ENCODE results near the gene TMEM198.

The TMEM198 gene, protein sequence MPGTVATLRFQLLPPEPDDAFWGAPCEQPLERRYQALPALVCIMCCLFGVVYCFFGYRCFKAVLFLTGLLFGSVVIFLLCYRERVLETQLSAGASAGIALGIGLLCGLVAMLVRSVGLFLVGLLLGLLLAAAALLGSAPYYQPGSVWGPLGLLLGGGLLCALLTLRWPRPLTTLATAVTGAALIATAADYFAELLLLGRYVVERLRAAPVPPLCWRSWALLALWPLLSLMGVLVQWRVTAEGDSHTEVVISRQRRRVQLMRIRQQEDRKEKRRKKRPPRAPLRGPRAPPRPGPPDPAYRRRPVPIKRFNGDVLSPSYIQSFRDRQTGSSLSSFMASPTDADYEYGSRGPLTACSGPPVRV

GRCh38 chr2:219543596-219544358, at the start of gene TMEM198, which contains the start of gene CHPF:
Gene TMEM198, plus strand, starts transcription at chr2:219544028. Its CDS starts 700 bp downstream, at chr2:219544728.
Gene CHPF, minus strand, starts transcription at chr2:219543809. Its CDS starts 271 bp downstream, at chr2:219543538.
- in situ Hi-C loops (cut with MboI; ENCODE audit: low sequenced_read_pairs), result loop anchor here (10.0 kb wide), 1 partner anchor 101 kb away; no protein-coding TSS in a partner anchor

DNA sequence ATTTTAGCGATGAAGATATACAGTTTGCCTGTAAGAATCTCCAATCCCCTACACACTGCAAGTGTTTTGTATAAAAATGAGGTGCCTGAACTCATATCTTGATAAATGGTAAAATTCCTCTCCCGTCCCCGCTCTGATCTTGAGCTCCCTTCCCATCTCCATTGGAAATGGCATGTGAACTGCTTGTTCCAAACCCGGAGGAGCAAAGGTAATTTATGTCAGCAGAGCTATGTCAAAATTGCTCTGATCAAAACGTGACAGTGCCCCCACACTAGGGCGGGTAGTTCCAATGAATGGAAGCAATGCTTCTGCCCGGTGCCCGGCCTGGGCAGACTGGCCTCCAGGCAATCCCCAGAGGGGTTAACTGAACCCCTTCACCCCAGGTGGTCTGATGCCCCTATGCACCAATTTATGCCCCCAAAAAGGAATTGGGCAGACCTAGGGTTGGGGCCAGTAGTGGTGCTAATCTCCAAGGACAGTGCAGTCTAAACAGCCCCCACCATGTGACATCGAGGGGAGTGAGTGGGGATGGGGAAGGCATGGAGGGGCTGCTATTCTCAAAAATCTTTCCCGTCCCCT, 48.8 kb upstream of the TMEM198 start:
- in situ Hi-C loops (cut with MboI; ENCODE audit: low sequenced_read_pairs), result no loop called here

DNA sequence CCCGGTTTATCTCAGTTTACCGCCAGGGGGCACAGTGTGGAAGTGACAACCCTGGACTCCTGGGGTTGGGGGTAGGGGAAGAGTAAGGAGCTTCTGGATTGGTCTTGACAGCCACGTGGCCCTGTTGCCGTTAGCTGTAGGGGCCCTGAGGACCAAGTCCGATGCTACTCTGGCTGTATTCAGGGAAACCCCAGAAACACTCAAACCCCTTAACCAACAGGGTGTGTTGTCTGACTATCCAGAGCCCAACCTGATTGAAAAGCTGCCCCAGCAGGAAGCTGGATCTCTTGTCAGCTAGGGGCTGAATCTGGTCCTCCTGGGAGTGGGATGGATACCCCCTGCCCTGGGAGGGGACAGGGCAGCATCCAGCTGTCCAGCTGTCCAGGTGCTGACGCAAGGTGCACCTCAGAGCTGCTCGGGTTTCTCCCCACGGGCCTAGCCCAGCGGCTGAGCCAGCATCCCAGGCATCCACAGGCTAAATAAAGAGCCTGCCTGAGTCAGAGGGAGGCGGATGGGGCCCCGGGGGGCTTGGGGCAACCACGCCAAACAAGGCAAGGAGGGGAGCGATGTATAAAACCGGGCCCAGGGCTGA, 48.2 kb upstream of the TMEM198 start:
- in situ Hi-C loops (cut with MboI; ENCODE audit: low sequenced_read_pairs), result no loop called here

GRCh38 chr2:219496247-219496824, 47.5 kb upstream of the TMEM198 start:
- in situ Hi-C loops (cut with MboI; ENCODE audit: low sequenced_read_pairs), result no loop called here

- in situ Hi-C loops (cut with MboI; ENCODE audit: low sequenced_read_pairs), result no loop called here
Observed at GRCh38 chr2:219496825-219497494, 46.9 kb upstream of the TMEM198 start.

- in situ Hi-C loops (cut with MboI; ENCODE audit: low sequenced_read_pairs), result no loop called here
Observed at GRCh38 chr2:219497495-219498279, 46.1 kb upstream of the TMEM198 start.

- in situ Hi-C loops (cut with MboI; ENCODE audit: low sequenced_read_pairs), result no loop called here
Observed at GRCh38 chr2:219498280-219499057, 45.4 kb upstream of the TMEM198 start, which contains the start of gene GMPPA. Gene GMPPA, plus strand, starts transcription at chr2:219498891. Its CDS starts 1,085 bp downstream, at chr2:219499976.

GRCh38 chr2:219499058-219499307, 44.8 kb upstream of the TMEM198 start:
- in situ Hi-C loops (cut with MboI; ENCODE audit: low sequenced_read_pairs), result no loop called here

- in situ Hi-C loops (cut with MboI; ENCODE audit: low sequenced_read_pairs), result no loop called here
Observed at GRCh38 chr2:219499555-219499954, 44.3 kb upstream of the TMEM198 start.

- in situ Hi-C loops (cut with MboI; ENCODE audit: low sequenced_read_pairs), result no loop called here
Observed at GRCh38 chr2:219500135-219500534, 43.7 kb upstream of the TMEM198 start.

DNA sequence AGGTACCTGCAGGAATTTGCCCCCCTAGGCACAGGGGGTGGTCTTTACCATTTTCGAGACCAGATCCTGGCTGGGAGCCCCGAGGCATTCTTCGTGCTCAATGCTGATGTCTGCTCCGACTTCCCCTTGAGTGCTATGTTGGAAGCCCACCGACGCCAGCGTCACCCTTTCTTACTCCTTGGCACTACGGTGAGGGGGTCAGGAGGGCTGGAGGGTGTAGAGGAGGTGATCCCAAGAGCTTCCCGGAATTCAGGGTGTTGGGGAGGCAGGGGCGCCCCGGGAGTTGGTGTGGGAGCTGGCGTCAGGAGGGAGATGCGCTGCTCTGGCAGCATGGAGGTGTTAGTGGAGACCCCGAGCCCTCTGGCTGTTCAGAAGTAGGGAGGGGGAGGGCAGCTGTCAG, 42.0 kb upstream of the TMEM198 start:
- in situ Hi-C loops (cut with MboI; ENCODE audit: low sequenced_read_pairs), result no loop called here

- in situ Hi-C loops (cut with MboI; ENCODE audit: low sequenced_read_pairs), result no loop called here
Observed at GRCh38 chr2:219502618-219503017, 41.2 kb upstream of the TMEM198 start.

- in situ Hi-C loops (cut with MboI; ENCODE audit: low sequenced_read_pairs), result no loop called here
Observed at GRCh38 chr2:219505585-219505984, 38.2 kb upstream of the TMEM198 start.

DNA sequence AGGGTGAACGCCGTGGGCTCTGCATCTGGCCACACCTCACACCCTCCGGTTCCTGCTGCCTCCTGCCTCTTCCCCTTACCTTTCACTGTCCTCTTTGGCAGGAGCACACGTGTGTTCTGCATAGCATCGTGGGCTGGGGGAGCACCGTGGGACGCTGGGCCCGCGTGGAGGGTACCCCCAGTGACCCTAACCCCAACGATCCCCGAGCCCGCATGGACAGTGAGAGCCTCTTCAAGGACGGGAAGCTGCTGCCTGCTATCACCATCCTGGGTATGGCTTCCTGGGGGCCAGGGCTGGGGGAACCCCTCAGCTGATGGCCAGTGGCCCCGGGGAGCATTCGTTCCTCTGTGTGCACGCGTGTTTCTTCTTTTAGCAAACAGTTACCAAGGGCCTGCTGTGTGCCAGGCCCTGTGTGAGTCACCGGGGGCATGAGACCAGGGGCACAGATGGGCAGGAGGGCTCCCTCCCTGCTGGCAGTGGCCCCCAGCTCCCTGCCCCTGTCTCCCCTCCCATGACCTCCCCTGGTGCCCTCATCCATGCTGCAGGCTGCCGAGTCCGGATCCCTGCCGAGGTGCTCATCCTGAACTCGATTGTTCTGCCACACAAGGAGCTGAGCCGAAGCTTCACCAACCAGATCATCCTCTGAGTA, 37.6 kb upstream of the TMEM198 start:
- in situ Hi-C loops (cut with MboI; ENCODE audit: low sequenced_read_pairs), result no loop called here

GRCh38 chr2:219506802-219507526, 36.9 kb upstream of the TMEM198 start:
- in situ Hi-C loops (cut with MboI; ENCODE audit: low sequenced_read_pairs), result no loop called here

GRCh38 chr2:219507581-219508443, 36.0 kb upstream of the TMEM198 start:
- in situ Hi-C loops (cut with MboI; ENCODE audit: low sequenced_read_pairs), result no loop called here

DNA sequence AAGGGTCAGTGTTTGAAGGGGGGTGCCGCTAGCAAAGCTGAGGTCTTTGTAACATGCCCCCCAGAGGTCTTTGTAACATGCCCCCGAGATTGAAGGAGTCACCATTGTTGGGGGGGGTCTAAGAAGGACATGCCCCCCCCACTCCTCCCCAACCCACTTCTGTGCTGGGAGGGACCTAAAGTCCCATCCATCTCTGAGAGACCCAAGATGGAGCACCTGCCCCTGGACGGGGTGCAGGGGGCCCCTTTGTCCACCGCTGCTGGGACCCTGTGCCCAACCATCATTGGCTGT, 35.4 kb upstream of the TMEM198 start:
- in situ Hi-C loops (cut with MboI; ENCODE audit: low sequenced_read_pairs), result no loop called here

All from HL-60/S4 treated with phorbol 12-myristate 13-acetate at 8.2 ng/mL for 4 days and 3 days (cell line).